Measurements from ENCODE around the gene TMEM86B. TPM values are rescaled to one million over a fixed set of nuclear protein-coding genes. Genes with fewer than 3 reads are reported as not detected.

Gene TMEM86B
- total RNA-seq, 1 donor from 2014 or later = 5.8 TPM

- Mint-ChIP-seq H3K36me3 (ENCODE audit: low read depth) (peaks cover 16% of the 10 kb centered on the region), H3K9me3 (no peaks in the 10 kb centered on the region), H3K4me1 (no peaks in the 10 kb centered on the region), H3K27me3 (ENCODE audit: low read depth) (no peaks in the 10 kb centered on the region), H3K27ac (ENCODE audit: unreplicated experiment) (no peak overlapping the region), H3K4me3 (no peak overlapping the region)
- DNase-seq (ENCODE audit: low read depth, low spot score) = no peak
- no peak for TF ChIP-seq CTCF (conservative IDR thresholded peaks at IDR 0.05)
These were observed 9.5 kb upstream of the TMEM86B start for GRCh38 chr19:55238030-55238429.

GRCh38 chr19:55232986-55233385, 4.4 kb upstream of the TMEM86B start:
- H3K9me3 Mint-ChIP-seq = no peaks in the 10 kb centered on the region
- peaks cover 16% of the 10 kb centered on the region for H3K36me3 Mint-ChIP-seq (ENCODE audit: low read depth)
- TF ChIP-seq CTCF (conservative IDR thresholded peaks at IDR 0.05) = no peak
- no peaks in the 10 kb centered on the region for H3K27me3 Mint-ChIP-seq (ENCODE audit: low read depth)
- no peak overlapping the region for H3K27ac Mint-ChIP-seq (ENCODE audit: unreplicated experiment)
- no peak for DNase-seq (ENCODE audit: low read depth, low spot score)
- no peaks in the 10 kb centered on the region for H3K4me1 Mint-ChIP-seq
- H3K4me3 Mint-ChIP-seq = no peak overlapping the region

DNA sequence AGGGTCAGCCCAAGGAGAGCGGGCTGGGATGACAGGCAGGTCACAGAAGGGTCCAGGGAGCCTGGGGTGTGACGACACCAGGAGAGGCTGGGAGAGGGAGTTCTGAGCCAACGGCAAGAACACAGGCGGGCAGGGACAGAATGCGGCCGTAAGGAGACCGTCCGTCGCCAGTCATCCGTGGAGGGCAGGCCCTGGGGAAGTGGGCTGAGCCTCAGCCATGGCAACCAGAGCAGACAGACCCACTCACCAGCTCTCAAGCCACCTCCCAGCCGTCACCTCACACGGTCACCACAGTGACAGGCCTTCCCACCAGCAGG, 3.7 kb upstream of the TMEM86B start:
- H3K4me1 Mint-ChIP-seq = no peaks in the 10 kb centered on the region
- H3K9me3 Mint-ChIP-seq = no peaks in the 10 kb centered on the region
- no peak overlapping the region for H3K4me3 Mint-ChIP-seq
- peaks cover 12% of the 10 kb centered on the region for H3K36me3 Mint-ChIP-seq (ENCODE audit: low read depth)
- peak overlapping the region; percentile 57 for H3K27ac Mint-ChIP-seq (ENCODE audit: unreplicated experiment)
- DNase-seq (ENCODE audit: low read depth, low spot score) = no peak
- no peaks in the 10 kb centered on the region for H3K27me3 Mint-ChIP-seq (ENCODE audit: low read depth)
- TF ChIP-seq CTCF (conservative IDR thresholded peaks at IDR 0.05) = no peak

- Mint-ChIP-seq H3K36me3 (ENCODE audit: low read depth) (peaks cover 9% of the 10 kb centered on the region), H3K9me3 (no peaks in the 10 kb centered on the region), H3K27ac (ENCODE audit: unreplicated experiment) (no peak overlapping the region), H3K27me3 (ENCODE audit: low read depth) (no peaks in the 10 kb centered on the region), H3K4me1 (no peaks in the 10 kb centered on the region), H3K4me3 (no peak overlapping the region)
- DNase-seq (ENCODE audit: low read depth, low spot score) = no peak
- TF ChIP-seq CTCF (conservative IDR thresholded peaks at IDR 0.05) = no peak
These were observed 3.1 kb upstream of the TMEM86B start for GRCh38 chr19:55231391-55232285.

- no peaks in the 10 kb centered on the region for H3K4me1 Mint-ChIP-seq
- peaks cover 5% of the 10 kb centered on the region for H3K36me3 Mint-ChIP-seq (ENCODE audit: low read depth)
- H3K27me3 Mint-ChIP-seq (ENCODE audit: low read depth) = no peaks in the 10 kb centered on the region
- no peak overlapping the region for H3K27ac Mint-ChIP-seq (ENCODE audit: unreplicated experiment)
- no peak for TF ChIP-seq CTCF (conservative IDR thresholded peaks at IDR 0.05)
- no peak for DNase-seq (ENCODE audit: low read depth, low spot score)
- H3K4me3 Mint-ChIP-seq = no peak overlapping the region
- no peaks in the 10 kb centered on the region for H3K9me3 Mint-ChIP-seq
These were observed 2.2 kb upstream of the TMEM86B start for GRCh38 chr19:55230780-55231179.
